ENCODE data around the gene RTL5.

RTL5 gene

DNA sequence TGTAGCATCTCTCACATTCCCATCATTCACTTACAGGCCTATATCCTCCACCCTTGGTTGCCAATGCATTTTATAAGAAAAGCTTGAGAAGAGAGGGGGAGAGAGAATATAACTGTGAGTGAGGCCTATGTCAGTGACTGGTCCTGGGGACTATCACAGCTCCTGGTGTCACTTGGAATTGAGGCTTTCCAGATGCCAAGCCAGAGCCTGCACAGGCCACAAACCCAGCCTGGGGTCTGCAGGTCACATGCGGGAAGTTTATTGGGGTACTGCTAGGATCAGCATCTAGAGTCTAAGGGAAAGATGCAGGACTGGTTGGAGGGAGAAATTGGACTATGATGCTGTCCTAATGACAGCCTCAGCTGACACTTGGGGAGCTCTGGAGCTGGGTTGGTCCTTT is 47.6 kb downstream of the RTL5 start:
- H3K4me3 ChIP-seq (ENCODE audit: low read length), result no peak overlapping the region
- no peak for DNase-seq (ENCODE audit: low read depth, low spot score)

DNA sequence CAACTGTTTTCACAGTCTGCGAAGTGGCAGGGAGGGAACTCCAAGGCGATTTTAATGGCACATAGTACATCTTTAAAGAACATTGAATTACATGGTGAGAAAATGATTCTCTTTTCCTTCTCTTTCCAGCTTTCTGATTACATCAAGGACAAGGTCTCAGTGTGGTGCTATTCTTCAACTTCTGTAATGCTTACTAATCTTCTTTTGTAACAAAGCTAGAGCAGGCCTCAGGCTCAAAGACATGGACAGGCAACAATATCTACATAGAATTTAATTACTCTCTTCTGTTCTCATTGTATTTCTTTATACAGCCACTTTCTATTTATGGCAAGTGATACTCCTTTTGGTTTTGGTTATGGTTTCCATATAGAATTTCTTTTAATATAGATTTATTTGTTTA is 48.4 kb downstream of the RTL5 start:
- no peak overlapping the region for H3K4me3 ChIP-seq (ENCODE audit: low read length)
- DNase-seq (ENCODE audit: low read depth, low spot score), result no peak

DNA sequence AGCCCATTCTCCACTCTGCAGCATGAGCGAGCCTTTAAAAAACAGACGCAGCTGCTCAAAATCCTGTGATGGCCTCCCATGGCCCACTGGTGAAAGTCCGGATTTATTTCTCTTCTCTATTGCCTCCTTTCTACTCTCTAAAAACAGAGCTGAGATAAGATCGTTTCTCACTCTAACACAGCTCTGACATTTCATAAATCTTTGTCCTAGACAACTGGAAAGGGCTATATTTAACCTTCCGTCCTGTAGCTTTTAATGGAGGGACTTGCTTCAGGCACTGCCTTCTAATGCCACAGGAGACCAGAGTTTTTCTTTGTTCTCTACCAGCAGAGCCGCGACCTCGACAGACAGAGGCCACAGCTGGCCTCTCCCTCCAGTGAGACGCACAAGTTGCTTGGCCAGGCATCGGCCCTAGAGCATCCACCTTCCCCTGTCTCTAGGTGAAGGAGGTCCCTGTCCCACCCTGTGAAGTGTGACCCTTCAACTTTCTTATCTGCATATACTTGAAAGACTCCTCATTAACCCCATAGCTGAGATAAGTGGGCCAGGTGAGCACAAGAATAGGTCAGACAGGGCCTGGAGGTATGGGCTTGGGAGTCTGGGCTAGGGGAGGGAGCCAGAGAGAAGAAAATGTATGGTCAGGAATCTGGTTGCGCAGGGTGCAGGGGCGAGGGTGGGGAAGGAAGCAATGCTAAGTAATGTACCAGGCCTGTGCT is 50.0 kb downstream of the RTL5 start:
- no peak overlapping the region for H3K4me3 ChIP-seq (ENCODE audit: low read length)
- no peak for DNase-seq (ENCODE audit: low read depth, low spot score)

DNA sequence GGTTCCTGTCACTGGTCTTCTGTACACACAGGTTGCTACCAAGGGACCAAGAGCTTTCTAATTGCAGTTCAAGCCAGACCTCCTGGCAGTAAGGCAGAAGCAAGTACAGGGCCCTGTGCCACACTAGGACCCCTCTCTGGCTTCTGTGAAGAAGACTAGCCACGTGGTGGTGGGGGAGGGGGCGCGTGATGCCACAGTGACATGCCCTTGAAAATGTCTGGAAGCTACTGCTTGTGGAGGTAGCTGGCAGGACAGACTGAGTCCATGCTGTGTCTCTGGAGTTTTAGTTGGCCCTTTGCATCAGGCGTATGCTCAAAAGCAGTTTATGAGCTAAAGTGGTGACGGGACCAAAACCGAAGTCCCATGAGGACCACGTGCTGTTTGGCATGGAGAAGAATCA is 50.9 kb downstream of the RTL5 start:
- no peak for DNase-seq (ENCODE audit: low read depth, low spot score)
- no peak overlapping the region for H3K4me3 ChIP-seq (ENCODE audit: low read length)

DNA sequence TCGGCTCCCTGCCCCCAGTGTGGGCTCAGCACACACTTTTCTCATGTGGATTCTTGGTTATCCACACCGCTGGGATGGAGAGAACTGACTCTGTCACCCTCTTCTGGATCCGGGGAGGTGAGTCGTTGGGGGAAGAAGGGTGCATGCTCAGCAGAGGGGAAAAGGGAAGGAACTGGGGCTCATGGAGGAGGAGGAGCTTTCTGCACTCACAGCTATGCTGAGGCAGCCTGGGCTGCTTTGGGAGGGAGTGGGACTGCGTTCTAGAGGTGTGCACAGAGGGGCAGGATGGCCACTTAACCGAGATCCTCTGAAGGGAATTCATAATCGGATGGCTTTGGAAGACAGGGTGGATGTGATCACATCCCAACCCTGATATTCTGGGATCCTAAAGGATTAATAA is 51.6 kb downstream of the RTL5 start:
- DNase-seq (ENCODE audit: low read depth, low spot score), result no peak
- no peak overlapping the region for H3K4me3 ChIP-seq (ENCODE audit: low read length)

DNA sequence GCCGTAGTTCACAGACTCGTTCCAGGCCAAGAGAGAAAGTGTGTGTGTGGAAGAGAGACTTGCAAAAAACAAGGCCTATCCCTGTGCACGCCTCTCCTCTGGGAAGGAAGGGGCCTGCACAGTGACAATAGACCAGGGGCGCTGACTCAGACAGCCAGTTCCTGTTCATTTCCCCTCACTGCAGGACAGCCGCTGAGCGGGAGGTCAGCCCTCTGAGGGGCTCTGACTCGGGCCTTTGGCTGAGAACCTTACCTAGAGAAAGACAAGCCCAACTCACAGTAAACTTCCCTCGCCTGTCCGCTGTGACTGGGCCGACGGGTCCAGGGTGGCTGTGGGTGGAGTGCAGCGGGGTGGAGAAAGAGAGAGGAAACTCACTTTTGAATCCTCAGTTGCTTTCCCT is 52.1 kb downstream of the RTL5 start:
- DNase-seq (ENCODE audit: low read depth, low spot score), result no peak

DNA sequence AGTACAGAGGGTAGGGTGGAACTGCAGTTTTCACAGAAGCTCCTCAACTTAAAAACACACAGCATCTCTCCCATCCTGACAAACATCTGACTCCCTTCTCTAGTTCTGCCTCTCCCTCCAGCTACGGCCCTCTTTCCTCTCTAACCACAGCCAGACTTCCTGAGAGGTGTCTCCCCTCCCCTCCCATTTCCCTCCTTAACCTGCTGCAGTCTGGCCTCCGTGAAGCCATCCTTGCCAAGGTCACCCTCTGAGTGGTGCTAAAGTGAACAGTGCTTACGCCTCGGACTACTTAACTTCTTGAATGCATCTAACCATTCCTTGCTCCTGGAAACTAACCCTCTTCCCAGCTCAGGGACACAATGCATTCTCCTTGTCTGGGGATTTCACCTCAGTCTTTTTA is 53.3 kb downstream of the RTL5 start:
- H3K4me3 ChIP-seq (ENCODE audit: low read length), result no peak overlapping the region
- DNase-seq (ENCODE audit: low read depth, low spot score), result no peak

More for the DNA sequence above, 52.1 kb downstream of the RTL5 start:
- H3K4me3 ChIP-seq (ENCODE audit: low read length), result no peak overlapping the region

Data from Jurkat, Clone E6-1 (cell line).